GM12878 (cell line): ENCODE results near the gene PLAGL2. TPM values are rescaled to one million over a fixed set of nuclear protein-coding genes. Genes with fewer than 3 reads are reported as not detected.

Experiments
- BCL11A ChIP-seq: IDR thresholded peaks from 2 replicates; pipeline ENCODE4 v1.6.1; 2011; ENCODE audit warnings: low read depth, low read length
- CREB1 ChIP-seq: IDR thresholded peaks from 2 replicates; pipeline ENCODE4 v1.6.1; 2012; ENCODE audit warnings: low read depth, mild to moderate bottlenecking, inconsistent platforms
- CREM ChIP-seq: IDR thresholded peaks from 2 replicates; pipeline ENCODE4 v1.6.1; 2014; ENCODE audit warnings: antibody characterized with exemption, low read depth
- FOXK2 ChIP-seq: fragments of 450-650 bp; IDR thresholded peaks from 2 replicates; pipeline ENCODE4 v1.6.1; 2017; ENCODE audit warnings: mild to moderate bottlenecking, moderate library complexity
- MXI1 ChIP-seq: fragments of 150-350 bp; IDR thresholded peaks from 2 replicates; pipeline ENCODE4 v1.6.1; 2011; ENCODE audit warnings: low read depth, mild to moderate bottlenecking, inconsistent platforms, low read length, improper control_type of control experiment
- NFYB ChIP-seq: IDR thresholded peaks from 2 replicates; pipeline ENCODE4 v1.6.1; 2011; ENCODE audit warnings: low read depth, mild to moderate bottlenecking, low read length, improper control_type of control experiment, moderate library complexity; ENCODE audit not compliant: insufficient read depth
- SIN3A ChIP-seq: IDR thresholded peaks from 2 replicates; pipeline ENCODE4 v1.6.1; 2012; ENCODE audit warnings: low read depth, low read length, improper control_type of control experiment
- ZNF217 ChIP-seq: fragments of 450-650 bp; IDR thresholded peaks from 2 replicates; pipeline ENCODE4 v1.6.1; 2017; ENCODE audit warnings: antibody characterized with exemption, mild to moderate bottlenecking
- polyA plus RNA-seq, 11 experiments: library from polyadenylated mRNA; depleted of rRNA in 4 of 11; unstranded in 6 of 11; stranded (reverse) in 5 of 11; fragments of >200 nt; fragmentation: Nextera tagmentation in 4 of 11; fragmentation: Illumina TruSeq in 1 of 11; extraction: Ambion mirVana in 4 of 11; extraction: Trizol in 1 of 11; gene quantifications; 1 replicate in 1 of 11; 2 replicates in 10 of 11; pipeline versions ENCODE4 v1.2.1 to v1.2.3, GENCODE V29; 2011 to 2016; ENCODE audit warnings: inconsistent platforms in 2 of 11, missing spikeins in 2 of 11, low read depth in 1 of 11
- total RNA-seq, 4 experiments: library from RNA; depleted of rRNA in 3 of 4; stranded (reverse); fragments of >200 nt in 3 of 4; fragmentation: Illumina TruSeq in 1 of 4; extraction: Trizol in 1 of 4; gene quantifications; 2 replicates each; pipeline versions ENCODE4 v1.2.1 to v1.2.3, GENCODE V29; 2013 to 2021
- TF ChIP-seq, protein P1 (sequence below): fragments of 150-350 bp; IDR thresholded peaks from 2 replicates; pipeline ENCODE4 v1.6.1; 2016; ENCODE audit warnings: low read depth, low read length
- TF ChIP-seq, protein P2 (sequence below): IDR thresholded peaks from 2 replicates; pipeline ENCODE4 v1.6.1; 2011; ENCODE audit warnings: borderline replicate concordance, low read depth, mild to moderate bottlenecking, moderate library complexity, mixed read lengths, low read length; ENCODE audit not compliant: insufficient read depth; ENCODE audit errors: extremely low read length
- TF ChIP-seq, protein P3 (sequence below): fragments of 450-650 bp; IDR thresholded peaks from 2 replicates; pipeline ENCODE4 v1.6.1; 2017; ENCODE audit warnings: low read depth, mild to moderate bottlenecking, moderate library complexity
- TF ChIP-seq, protein P4 (sequence below): fragments of 450-650 bp; IDR thresholded peaks from 2 replicates; pipeline ENCODE4 v1.6.1; 2018; ENCODE audit warnings: mild to moderate bottlenecking, low read depth, moderate library complexity; ENCODE audit not compliant: partially characterized antibody
- TF ChIP-seq, protein P5 (sequence below), 3 experiments: IDR thresholded peaks in 2 of 3; conservative IDR thresholded peaks in 1 of 3; 2 replicates each; pipeline ENCODE4 v1.5.1; 2011; ENCODE audit warnings: low read depth in 3 of 3, low read length in 3 of 3, mild to moderate bottlenecking in 3 of 3, control low read depth in 2 of 3, moderate library complexity in 2 of 3, inconsistent platforms in 1 of 3, mixed read lengths in 1 of 3; ENCODE audit not compliant: control insufficient read depth in 2 of 3, insufficient read depth in 1 of 3; ENCODE audit errors: extremely low read depth in 1 of 3
- TF ChIP-seq, protein P6 (sequence below): fragments of 450-650 bp; IDR thresholded peaks from 2 replicates; pipeline ENCODE4 v1.6.1; 2017; ENCODE audit warnings: mild to moderate bottlenecking, low read depth, inconsistent platforms; ENCODE audit not compliant: poor library complexity, severe bottlenecking

The PLAGL2 gene
- total and polyA plus RNA-seq, 10 of the 15 experiments (the other 5 are each of a cell fraction or from before 2014, with no cell fraction given), result 4.4 to 32.3 (median 13.3) TPM

DNA sequence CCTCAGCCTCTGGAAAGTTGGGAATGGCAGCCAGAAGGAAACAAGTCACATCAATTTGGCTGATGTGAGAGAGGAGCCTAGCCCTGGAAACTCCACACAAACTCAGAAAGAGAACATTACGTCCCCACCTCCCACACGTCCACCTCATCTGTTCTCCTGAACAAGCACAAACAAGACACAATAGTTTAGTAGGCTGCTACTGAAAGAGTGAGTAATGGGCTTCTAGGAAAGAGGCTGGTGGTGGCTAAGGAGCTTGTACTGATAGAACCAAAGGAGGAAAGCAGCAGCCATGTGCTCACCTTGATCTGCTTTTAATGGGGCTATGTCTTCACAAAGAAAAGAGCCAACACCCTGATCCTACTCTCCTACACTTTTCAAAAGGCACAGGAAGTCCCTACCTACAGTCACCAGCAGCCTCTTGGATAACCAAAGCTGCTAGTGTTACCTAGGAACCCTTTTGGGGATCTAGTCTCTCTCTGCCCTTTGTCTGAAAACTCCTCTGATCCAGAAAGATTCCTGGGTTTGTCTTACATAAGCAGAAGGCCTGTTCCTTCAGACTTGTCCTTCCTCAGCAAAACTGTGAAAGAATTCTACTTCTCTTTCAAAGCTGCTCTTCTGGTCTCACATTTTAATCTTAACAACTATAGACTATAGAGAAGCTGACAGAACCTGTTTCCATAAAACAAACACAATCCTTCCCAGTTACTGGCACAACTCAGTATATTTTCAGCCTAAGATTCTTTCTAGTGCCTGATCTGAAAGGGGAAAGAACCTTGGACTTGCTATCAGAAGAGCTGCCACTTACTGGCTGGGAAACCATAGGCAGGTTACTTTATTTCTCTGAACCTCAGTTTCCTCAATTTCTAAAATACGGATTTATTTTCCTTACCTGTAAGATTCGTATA, 3.1 kb downstream of the PLAGL2 start (continued):
- TF ChIP-seq, protein P1, sequence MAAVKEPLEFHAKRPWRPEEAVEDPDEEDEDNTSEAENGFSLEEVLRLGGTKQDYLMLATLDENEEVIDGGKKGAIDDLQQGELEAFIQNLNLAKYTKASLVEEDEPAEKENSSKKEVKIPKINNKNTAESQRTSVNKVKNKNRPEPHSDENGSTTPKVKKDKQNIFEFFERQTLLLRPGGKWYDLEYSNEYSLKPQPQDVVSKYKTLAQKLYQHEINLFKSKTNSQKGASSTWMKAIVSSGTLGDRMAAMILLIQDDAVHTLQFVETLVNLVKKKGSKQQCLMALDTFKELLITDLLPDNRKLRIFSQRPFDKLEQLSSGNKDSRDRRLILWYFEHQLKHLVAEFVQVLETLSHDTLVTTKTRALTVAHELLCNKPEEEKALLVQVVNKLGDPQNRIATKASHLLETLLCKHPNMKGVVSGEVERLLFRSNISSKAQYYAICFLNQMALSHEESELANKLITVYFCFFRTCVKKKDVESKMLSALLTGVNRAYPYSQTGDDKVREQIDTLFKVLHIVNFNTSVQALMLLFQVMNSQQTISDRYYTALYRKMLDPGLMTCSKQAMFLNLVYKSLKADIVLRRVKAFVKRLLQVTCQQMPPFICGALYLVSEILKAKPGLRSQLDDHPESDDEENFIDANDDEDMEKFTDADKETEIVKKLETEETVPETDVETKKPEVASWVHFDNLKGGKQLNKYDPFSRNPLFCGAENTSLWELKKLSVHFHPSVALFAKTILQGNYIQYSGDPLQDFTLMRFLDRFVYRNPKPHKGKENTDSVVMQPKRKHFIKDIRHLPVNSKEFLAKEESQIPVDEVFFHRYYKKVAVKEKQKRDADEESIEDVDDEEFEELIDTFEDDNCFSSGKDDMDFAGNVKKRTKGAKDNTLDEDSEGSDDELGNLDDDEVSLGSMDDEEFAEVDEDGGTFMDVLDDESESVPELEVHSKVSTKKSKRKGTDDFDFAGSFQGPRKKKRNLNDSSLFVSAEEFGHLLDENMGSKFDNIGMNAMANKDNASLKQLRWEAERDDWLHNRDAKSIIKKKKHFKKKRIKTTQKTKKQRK, result no peak
- TF ChIP-seq CREM (peak; percentile 59; the same call in 1 of the 2 replicates), FOXK2 (no peak), NFYB (no peak), CREB1 (peak; percentile 64; the same call in 1 of the 2 replicates), BCL11A (peak; percentile 55; the same call in 1 of the 2 replicates), MXI1 (no peak), SIN3A (no peak), ZNF217 (no peak)
- TF ChIP-seq, protein P2, sequence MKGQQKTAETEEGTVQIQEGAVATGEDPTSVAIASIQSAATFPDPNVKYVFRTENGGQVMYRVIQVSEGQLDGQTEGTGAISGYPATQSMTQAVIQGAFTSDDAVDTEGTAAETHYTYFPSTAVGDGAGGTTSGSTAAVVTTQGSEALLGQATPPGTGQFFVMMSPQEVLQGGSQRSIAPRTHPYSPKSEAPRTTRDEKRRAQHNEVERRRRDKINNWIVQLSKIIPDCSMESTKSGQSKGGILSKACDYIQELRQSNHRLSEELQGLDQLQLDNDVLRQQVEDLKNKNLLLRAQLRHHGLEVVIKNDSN, result no peak
- TF ChIP-seq, protein P3, sequence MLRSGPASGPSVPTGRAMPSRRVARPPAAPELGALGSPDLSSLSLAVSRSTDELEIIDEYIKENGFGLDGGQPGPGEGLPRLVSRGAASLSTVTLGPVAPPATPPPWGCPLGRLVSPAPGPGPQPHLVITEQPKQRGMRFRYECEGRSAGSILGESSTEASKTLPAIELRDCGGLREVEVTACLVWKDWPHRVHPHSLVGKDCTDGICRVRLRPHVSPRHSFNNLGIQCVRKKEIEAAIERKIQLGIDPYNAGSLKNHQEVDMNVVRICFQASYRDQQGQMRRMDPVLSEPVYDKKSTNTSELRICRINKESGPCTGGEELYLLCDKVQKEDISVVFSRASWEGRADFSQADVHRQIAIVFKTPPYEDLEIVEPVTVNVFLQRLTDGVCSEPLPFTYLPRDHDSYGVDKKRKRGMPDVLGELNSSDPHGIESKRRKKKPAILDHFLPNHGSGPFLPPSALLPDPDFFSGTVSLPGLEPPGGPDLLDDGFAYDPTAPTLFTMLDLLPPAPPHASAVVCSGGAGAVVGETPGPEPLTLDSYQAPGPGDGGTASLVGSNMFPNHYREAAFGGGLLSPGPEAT, result no peak
- TF ChIP-seq, protein P4, sequence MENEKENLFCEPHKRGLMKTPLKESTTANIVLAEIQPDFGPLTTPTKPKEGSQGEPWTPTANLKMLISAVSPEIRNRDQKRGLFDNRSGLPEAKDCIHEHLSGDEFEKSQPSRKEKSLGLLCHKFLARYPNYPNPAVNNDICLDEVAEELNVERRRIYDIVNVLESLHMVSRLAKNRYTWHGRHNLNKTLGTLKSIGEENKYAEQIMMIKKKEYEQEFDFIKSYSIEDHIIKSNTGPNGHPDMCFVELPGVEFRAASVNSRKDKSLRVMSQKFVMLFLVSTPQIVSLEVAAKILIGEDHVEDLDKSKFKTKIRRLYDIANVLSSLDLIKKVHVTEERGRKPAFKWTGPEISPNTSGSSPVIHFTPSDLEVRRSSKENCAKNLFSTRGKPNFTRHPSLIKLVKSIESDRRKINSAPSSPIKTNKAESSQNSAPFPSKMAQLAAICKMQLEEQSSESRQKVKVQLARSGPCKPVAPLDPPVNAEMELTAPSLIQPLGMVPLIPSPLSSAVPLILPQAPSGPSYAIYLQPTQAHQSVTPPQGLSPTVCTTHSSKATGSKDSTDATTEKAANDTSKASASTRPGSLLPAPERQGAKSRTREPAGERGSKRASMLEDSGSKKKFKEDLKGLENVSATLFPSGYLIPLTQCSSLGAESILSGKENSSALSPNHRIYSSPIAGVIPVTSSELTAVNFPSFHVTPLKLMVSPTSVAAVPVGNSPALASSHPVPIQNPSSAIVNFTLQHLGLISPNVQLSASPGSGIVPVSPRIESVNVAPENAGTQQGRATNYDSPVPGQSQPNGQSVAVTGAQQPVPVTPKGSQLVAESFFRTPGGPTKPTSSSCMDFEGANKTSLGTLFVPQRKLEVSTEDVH, result no peak
- TF ChIP-seq, protein P5, sequence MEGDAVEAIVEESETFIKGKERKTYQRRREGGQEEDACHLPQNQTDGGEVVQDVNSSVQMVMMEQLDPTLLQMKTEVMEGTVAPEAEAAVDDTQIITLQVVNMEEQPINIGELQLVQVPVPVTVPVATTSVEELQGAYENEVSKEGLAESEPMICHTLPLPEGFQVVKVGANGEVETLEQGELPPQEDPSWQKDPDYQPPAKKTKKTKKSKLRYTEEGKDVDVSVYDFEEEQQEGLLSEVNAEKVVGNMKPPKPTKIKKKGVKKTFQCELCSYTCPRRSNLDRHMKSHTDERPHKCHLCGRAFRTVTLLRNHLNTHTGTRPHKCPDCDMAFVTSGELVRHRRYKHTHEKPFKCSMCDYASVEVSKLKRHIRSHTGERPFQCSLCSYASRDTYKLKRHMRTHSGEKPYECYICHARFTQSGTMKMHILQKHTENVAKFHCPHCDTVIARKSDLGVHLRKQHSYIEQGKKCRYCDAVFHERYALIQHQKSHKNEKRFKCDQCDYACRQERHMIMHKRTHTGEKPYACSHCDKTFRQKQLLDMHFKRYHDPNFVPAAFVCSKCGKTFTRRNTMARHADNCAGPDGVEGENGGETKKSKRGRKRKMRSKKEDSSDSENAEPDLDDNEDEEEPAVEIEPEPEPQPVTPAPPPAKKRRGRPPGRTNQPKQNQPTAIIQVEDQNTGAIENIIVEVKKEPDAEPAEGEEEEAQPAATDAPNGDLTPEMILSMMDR (IDR thresholded peaks at IDR 0.05 in 2 of 3, conservative IDR thresholded peaks at IDR 0.05 in 1 of 3; ENCODE audit: control insufficient read depth in 2 of 3, extremely low read depth in 1 of 3, insufficient read depth in 1 of 3, low read depth in 3 of 3, low read length in 3 of 3), result no peak
- TF ChIP-seq, protein P6, sequence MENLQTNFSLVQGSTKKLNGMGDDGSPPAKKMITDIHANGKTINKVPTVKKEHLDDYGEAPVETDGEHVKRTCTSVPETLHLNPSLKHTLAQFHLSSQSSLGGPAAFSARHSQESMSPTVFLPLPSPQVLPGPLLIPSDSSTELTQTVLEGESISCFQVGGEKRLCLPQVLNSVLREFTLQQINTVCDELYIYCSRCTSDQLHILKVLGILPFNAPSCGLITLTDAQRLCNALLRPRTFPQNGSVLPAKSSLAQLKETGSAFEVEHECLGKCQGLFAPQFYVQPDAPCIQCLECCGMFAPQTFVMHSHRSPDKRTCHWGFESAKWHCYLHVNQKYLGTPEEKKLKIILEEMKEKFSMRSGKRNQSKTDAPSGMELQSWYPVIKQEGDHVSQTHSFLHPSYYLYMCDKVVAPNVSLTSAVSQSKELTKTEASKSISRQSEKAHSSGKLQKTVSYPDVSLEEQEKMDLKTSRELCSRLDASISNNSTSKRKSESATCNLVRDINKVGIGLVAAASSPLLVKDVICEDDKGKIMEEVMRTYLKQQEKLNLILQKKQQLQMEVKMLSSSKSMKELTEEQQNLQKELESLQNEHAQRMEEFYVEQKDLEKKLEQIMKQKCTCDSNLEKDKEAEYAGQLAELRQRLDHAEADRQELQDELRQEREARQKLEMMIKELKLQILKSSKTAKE, result no peak
